Measurements from ENCODE around the gene MEGF6.

Gene MEGF6

DNA sequence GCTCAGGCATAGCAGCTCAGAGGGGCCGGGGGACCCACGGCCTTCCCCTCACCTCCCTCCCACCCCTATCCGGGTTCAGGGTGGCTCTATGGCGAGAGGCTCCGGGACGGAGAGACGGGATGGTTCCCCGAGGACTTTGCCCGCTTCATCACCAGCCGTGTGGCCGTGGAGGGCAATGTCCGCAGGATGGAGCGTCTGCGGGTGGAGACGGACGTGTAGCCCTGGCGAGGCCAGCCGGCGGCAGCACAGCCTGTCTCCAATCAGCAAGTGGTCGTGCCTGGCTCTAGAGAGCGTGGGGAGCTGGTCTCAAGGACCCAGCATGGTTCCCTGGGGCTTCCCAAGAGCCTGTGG, 131.0 kb downstream of the MEGF6 start:
- no peaks in the 10 kb centered on the region for H3K9me3 ChIP-seq (ENCODE audit: low read depth, low read length)
- no peak for TF ChIP-seq FOXP2 (optimal IDR thresholded peaks at IDR 0.05; ENCODE audit: control extremely low read depth, extremely low read length, insufficient read depth)
- TF ChIP-seq POLR2AphosphoS5 (IDR thresholded peaks at IDR 0.05; ENCODE audit: borderline replicate concordance, low read depth, low read length), result no peak
- TF ChIP-seq EZH2 (IDR thresholded peaks at IDR 0.05), result no peak
- no peak for DNase-seq (ENCODE audit: low read depth, low spot score)
- no peak overlapping the region for H3K27ac ChIP-seq
- H3K9ac ChIP-seq (ENCODE audit: insufficient read length), result no peak overlapping the region
- no peak overlapping the region for H3K4me3 ChIP-seq
- H3K36me3 ChIP-seq (ENCODE audit: insufficient read depth, low read length), result no peaks in the 10 kb centered on the region

DNA sequence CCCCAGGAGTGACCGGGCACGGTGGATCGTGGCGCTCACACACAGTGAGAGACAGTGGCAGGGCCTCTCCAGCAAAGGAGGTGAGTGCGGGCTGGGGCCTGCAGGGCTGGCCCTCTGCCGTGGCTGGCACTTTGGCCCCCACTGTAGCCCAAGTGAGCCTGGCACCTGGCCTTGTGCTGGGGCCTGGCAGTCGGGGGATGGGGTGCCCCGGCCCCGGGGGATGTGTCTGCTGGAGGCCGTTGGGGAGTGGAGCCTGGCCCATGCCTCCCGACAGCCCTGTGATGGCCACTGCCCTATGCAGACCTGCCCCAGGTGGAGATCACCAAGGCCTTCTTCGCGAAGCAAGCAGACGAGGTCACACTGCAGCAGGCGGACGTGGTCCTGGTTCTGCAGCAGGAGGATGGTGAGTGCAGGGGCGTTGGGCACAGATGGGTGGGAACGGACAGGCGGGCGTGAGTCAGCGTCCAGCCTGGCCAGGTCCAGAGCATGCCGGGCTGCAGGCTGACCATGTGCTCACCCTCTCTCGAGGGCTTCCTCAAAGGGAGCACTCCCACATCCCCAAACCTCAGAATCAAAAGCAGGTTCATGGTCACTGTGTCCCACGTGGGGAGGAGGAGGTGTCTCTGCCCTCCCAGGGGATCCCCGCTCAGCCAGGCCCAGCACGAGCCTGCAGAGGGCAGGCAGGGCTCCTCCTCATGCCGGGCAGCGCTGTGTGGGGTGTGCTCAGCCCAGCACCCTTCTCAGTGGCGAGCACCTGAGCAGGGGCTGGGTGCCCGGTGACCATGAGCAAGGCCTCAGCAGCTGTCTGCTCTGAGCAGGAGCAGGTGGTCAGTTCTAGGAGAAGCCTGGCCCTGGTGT, 131.6 kb downstream of the MEGF6 start:
- TF ChIP-seq POLR2AphosphoS5 (IDR thresholded peaks at IDR 0.05; ENCODE audit: borderline replicate concordance, low read depth, low read length) (no peak), EZH2 (IDR thresholded peaks at IDR 0.05) (no peak), FOXP2 (optimal IDR thresholded peaks at IDR 0.05; ENCODE audit: control extremely low read depth, extremely low read length, insufficient read depth) (no peak)
- no peak overlapping the region for H3K4me3 ChIP-seq
- no peak for DNase-seq (ENCODE audit: low read depth, low spot score)
- H3K36me3 ChIP-seq (ENCODE audit: insufficient read depth, low read length), result no peaks in the 10 kb centered on the region
- H3K27ac ChIP-seq, result no peak overlapping the region
- H3K9me3 ChIP-seq (ENCODE audit: low read depth, low read length), result no peaks in the 10 kb centered on the region
- no peak overlapping the region for H3K9ac ChIP-seq (ENCODE audit: insufficient read length)

DNA sequence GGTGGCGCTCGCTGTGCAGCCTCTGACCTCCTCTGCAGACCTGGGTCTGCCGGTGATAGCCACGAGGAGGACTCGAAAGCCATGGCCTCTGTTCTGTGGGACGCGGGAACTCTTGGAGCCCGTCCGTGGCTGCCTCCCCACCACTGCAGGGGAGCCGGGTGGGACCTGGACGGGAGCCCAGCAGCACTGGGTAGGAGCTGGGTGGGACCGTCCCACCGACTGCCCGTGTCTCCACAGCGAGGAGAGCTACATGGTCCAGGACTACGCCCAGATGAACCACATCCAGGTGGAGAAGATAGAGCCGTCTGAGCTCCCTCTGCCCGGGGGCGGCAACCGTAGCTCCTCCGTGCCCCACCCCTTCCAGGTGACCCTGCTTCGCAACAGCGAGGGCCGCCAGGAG, 133.1 kb downstream of the MEGF6 start:
- Histone ChIP-seq H3K9ac (ENCODE audit: insufficient read length) (no peak overlapping the region), H3K4me3 (no peak overlapping the region), H3K27ac (no peak overlapping the region), H3K36me3 (ENCODE audit: insufficient read depth, low read length) (no peaks in the 10 kb centered on the region), H3K9me3 (ENCODE audit: low read depth, low read length) (no peaks in the 10 kb centered on the region)
- no peak for DNase-seq (ENCODE audit: low read depth, low spot score)
- TF ChIP-seq POLR2AphosphoS5 (IDR thresholded peaks at IDR 0.05; ENCODE audit: borderline replicate concordance, low read depth, low read length) (no peak), FOXP2 (optimal IDR thresholded peaks at IDR 0.05; ENCODE audit: control extremely low read depth, extremely low read length, insufficient read depth) (no peak), EZH2 (IDR thresholded peaks at IDR 0.05) (no peak)

DNA sequence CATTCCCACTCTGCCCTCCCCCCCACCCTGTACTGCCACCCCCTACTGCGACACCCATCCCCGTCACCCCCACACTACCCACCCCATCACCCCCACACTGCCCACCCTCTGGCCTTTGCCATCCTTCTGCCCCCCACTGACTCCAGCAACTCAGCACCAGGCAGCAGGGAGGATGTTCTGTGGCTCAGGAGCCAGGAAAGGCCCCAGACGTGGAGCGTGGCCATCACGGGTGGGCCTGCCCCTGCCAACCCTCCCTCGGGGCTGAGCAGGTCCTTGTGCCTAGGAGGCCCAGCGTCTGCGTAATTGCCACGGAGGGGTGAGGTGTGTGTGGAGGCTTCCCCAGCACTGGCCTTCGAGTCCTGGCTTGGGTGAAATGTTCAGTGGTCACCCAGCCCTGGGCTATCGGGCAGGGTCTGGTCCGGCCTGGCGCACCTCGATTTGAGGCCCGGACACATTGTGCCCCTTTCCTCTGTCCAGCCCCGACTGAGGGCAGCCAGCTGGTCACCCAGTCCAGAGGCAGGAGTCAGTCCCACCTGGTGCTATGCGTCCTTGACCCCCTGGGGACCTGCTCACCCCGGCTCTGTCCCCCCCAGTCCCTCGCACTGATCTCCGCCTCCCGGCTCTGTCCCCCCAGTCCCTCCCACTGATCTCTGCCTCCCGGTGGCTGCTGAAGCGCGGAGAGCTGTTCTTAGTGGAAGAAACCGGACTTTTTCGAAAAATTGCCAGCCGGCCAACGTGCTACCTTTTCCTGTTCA, 133.9 kb downstream of the MEGF6 start:
- no peaks in the 10 kb centered on the region for H3K36me3 ChIP-seq (ENCODE audit: insufficient read depth, low read length)

DNA sequence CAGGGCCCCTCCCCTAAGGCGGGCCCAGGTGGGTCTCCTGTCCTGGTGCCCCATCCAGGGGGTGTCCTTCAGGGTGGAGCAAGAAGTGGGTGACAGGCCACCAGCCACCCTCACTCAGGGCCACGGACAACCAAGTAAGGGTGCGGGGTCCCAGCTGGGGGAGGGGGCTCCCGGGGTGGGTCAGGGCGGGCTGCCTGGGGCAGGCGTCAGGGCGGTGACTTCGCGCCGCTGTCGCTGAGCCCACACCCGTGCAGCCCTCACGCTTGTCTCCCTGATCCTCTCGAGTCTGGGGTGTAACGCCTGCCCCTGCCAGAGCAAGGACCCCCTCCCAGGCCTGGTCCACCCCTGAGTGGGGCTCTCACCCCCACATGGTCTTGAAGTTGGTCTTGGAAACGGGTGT, 134.6 kb downstream of the MEGF6 start:
- H3K36me3 ChIP-seq (ENCODE audit: insufficient read depth, low read length), result no peaks in the 10 kb centered on the region
- TF ChIP-seq FOXP2 (optimal IDR thresholded peaks at IDR 0.05; ENCODE audit: control extremely low read depth, extremely low read length, insufficient read depth) (no peak), POLR2AphosphoS5 (IDR thresholded peaks at IDR 0.05; ENCODE audit: borderline replicate concordance, low read depth, low read length) (no peak), EZH2 (IDR thresholded peaks at IDR 0.05) (no peak)
- H3K9me3 ChIP-seq (ENCODE audit: low read depth, low read length), result no peaks in the 10 kb centered on the region
- DNase-seq (ENCODE audit: low read depth, low spot score), result no peak
- H3K4me3 ChIP-seq, result no peak overlapping the region
- no peak overlapping the region for H3K9ac ChIP-seq (ENCODE audit: insufficient read length)
- H3K27ac ChIP-seq, result no peak overlapping the region

More for the DNA sequence above, 133.9 kb downstream of the MEGF6 start:
- H3K27ac ChIP-seq, result no peak overlapping the region
- no peak overlapping the region for H3K4me3 ChIP-seq
- no peaks in the 10 kb centered on the region for H3K9me3 ChIP-seq (ENCODE audit: low read depth, low read length)
- H3K9ac ChIP-seq (ENCODE audit: insufficient read length), result no peak overlapping the region
- no peak for TF ChIP-seq FOXP2 (optimal IDR thresholded peaks at IDR 0.05; ENCODE audit: control extremely low read depth, extremely low read length, insufficient read depth)
- no peak for TF ChIP-seq POLR2AphosphoS5 (IDR thresholded peaks at IDR 0.05; ENCODE audit: borderline replicate concordance, low read depth, low read length)
- TF ChIP-seq EZH2 (IDR thresholded peaks at IDR 0.05), result no peak
- no peak for DNase-seq (ENCODE audit: low read depth, low spot score)

DNA sequence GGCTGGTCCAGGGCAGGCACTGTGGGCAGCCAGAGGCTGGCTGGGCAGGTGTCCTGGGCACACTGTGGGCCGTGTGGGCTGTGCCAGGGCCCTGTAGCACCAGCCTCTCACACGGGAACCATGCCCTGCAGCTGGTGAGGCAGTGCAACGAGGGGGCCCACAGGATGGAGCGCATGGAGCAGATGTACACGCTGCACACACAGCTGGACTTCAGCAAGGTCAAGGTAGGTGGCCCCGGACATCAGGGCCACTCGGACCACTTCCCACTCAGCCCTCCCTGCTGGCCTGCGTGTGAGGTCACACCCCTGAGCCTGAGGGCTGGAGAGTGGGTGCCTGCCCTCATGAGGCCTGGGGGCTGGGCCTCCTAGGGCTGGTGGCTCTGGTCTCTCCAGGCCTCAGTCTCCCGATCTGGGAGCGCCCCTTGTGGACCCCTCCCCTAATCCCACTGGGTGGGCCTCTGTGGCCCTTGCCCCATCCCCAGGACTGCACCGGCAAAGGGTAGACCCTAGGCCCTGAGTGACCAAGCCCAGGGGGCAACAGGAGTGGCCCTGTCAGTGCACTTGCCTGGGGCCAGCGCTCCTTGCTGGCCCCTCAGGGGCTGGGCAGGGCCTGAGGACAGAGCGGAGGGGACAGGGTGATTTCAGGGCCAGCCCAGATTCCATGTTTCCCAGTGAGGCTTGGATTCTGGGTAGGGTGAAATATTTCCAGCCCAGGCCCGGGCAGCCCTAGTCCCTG, 135.3 kb downstream of the MEGF6 start:
- H3K9ac ChIP-seq (ENCODE audit: insufficient read length), result no peak overlapping the region
- H3K36me3 ChIP-seq (ENCODE audit: insufficient read depth, low read length), result no peaks in the 10 kb centered on the region
- no peak for TF ChIP-seq FOXP2 (optimal IDR thresholded peaks at IDR 0.05; ENCODE audit: control extremely low read depth, extremely low read length, insufficient read depth)
- no peak for DNase-seq (ENCODE audit: low read depth, low spot score)
- H3K9me3 ChIP-seq (ENCODE audit: low read depth, low read length), result no peaks in the 10 kb centered on the region
- no peak overlapping the region for H3K27ac ChIP-seq
- H3K4me3 ChIP-seq, result no peak overlapping the region

DNA sequence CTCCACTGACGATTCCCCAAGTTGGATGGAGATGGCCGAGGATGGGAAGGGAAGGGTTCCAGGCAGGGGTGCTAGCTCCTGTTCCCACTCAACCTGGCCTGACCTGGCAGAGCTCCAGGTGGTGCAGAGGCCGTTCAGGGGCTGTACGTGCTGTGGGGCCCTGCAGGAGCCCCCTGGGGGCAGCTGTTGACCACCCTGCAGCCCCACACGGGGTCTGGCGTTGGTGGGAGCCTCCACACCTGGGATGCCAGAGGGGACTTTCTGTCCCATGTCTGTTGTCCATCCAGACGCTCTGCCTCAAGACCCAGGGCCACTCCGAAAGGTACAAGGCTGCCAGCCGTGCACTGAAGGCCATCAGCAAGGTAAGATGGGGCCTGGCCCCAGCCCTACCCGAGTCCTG, 136.9 kb downstream of the MEGF6 start:
- Histone ChIP-seq H3K9me3 (ENCODE audit: low read depth, low read length) (no peaks in the 10 kb centered on the region), H3K36me3 (ENCODE audit: insufficient read depth, low read length) (no peaks in the 10 kb centered on the region), H3K4me3 (no peak overlapping the region), H3K27ac (no peak overlapping the region), H3K9ac (ENCODE audit: insufficient read length) (no peak overlapping the region)
- TF ChIP-seq EZH2 (IDR thresholded peaks at IDR 0.05), result no peak
- TF ChIP-seq POLR2AphosphoS5 (IDR thresholded peaks at IDR 0.05; ENCODE audit: borderline replicate concordance, low read depth, low read length), result no peak
- no peak for TF ChIP-seq FOXP2 (optimal IDR thresholded peaks at IDR 0.05; ENCODE audit: control extremely low read depth, extremely low read length, insufficient read depth)
- DNase-seq (ENCODE audit: low read depth, low spot score), result no peak

DNA sequence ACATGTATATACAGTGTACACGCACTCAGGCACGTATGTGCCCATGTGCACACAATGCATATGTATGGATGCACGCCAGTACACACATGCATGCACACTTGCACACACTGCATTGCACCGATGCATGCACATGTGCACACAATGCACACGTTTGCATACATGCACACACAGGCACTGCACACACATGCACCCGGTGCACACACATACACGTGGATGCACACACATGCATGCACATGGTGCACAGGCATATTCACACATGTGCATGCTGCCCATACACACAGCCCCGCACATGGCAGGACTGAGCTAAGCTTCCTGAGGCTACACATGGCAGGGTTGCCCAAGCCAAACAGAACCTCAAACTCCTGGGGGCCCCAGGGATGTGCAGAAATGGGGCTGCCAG, 137.3 kb downstream of the MEGF6 start:
- Histone ChIP-seq H3K9ac (ENCODE audit: insufficient read length) (no peak overlapping the region), H3K27ac (no peak overlapping the region), H3K36me3 (ENCODE audit: insufficient read depth, low read length) (no peaks in the 10 kb centered on the region), H3K9me3 (ENCODE audit: low read depth, low read length) (no peaks in the 10 kb centered on the region), H3K4me3 (no peak overlapping the region; the same call in 1 of the 2 replicates)
- DNase-seq (ENCODE audit: low read depth, low spot score), result no peak
- TF ChIP-seq EZH2 (IDR thresholded peaks at IDR 0.05), result no peak
- no peak for TF ChIP-seq FOXP2 (optimal IDR thresholded peaks at IDR 0.05; ENCODE audit: control extremely low read depth, extremely low read length, insufficient read depth)
- TF ChIP-seq POLR2AphosphoS5 (IDR thresholded peaks at IDR 0.05; ENCODE audit: borderline replicate concordance, low read depth, low read length), result no peak
